Caco-2 (cell line): Measurements from ENCODE around the gene ST6GALNAC5. TPM values are rescaled to one million over a fixed set of nuclear protein-coding genes. Genes with fewer than 3 reads are reported as not detected.

Source experiments
- BruUV-seq: library from RNA; stranded (reverse); fragments of 400-500 nt; replicated peaks from 2 replicates; lab custom pipeline; 2021; lab: Mats Ljungman, UMichigan
- CTCF ChIA-PET: fragments of 300-600 bp; sonication (Branson Sonifier 250); formaldehyde crosslinking; loops from one replicate; lab custom pipeline; 2022; ENCODE audit warnings: antibody characterized with exemption; lab: Charles Lee
- POLR2A ChIA-PET: fragments of 300-600 bp; sonication (Branson Sonifier 250); formaldehyde crosslinking; loops from one replicate; lab custom pipeline; 2022; ENCODE audit warnings: antibody characterized with exemption; lab: Charles Lee
- DNase-seq, 2 experiments: peaks; one replicate each; pipeline versions ENCODE4 v3.0.0 to v3.0.0-alpha.2; 2020 to 2022
- H3K27me3 ChIP-seq: replicated peaks from 2 replicates; pipeline ENCODE4 v1.6.0; 2011; ENCODE audit warnings: low read length; ENCODE audit not compliant: control insufficient read depth, insufficient read depth
- H3K36me3 ChIP-seq: 2 replicates; pipeline ENCODE4 v1.5.1; 2011; ENCODE audit warnings: low read length; ENCODE audit not compliant: control insufficient read depth, insufficient read depth
- H3K4me1 ChIP-seq: fragments of 250-450 bp; sonication (Bioruptor Pico); 2 replicates; pipeline ENCODE4 v1.5.1; 2020; ENCODE audit warnings: mild to moderate bottlenecking
- H3K4me3 ChIP-seq: 2 replicates; pipeline ENCODE4 v1.5.1; 2011; ENCODE audit warnings: low read depth, mild to moderate bottlenecking, control low read depth, low read length
- H3K9me3 ChIP-seq: fragments of 250-450 bp; sonication (Bioruptor Pico); 2 replicates; pipeline ENCODE4 v1.5.1; 2020; ENCODE audit warnings: mild to moderate bottlenecking, moderate library complexity
- H3K27ac Mint-ChIP-seq: one replicate; pipeline ENCODE4 v1.8.0; 2022; ENCODE audit warnings: mixed read lengths; ENCODE audit not compliant: unreplicated experiment
- H3K27me3 Mint-ChIP-seq: one replicate; pipeline ENCODE4 v1.8.0; 2022; ENCODE audit warnings: mixed read lengths; ENCODE audit not compliant: insufficient read depth, unreplicated experiment
- H3K36me3 Mint-ChIP-seq: one replicate; pipeline ENCODE4 v1.8.0; 2022; ENCODE audit warnings: mild to moderate bottlenecking, mixed read lengths; ENCODE audit not compliant: insufficient read depth, unreplicated experiment
- H3K4me1 Mint-ChIP-seq: one replicate; pipeline ENCODE4 v1.8.0; 2022; ENCODE audit warnings: low read depth, mixed read lengths; ENCODE audit not compliant: unreplicated experiment
- H3K4me3 Mint-ChIP-seq: one replicate; pipeline ENCODE4 v1.8.0; 2022; ENCODE audit warnings: mild to moderate bottlenecking, moderate library complexity, mixed read lengths; ENCODE audit not compliant: unreplicated experiment
- H3K9me3 Mint-ChIP-seq: one replicate; pipeline ENCODE4 v1.8.0; 2022; ENCODE audit warnings: mixed read lengths; ENCODE audit not compliant: unreplicated experiment
- CTCF ChIP-seq, 2 experiments: fragments of 200-600 bp in 1 of 2; IDR thresholded peaks; 1 replicate in 1 of 2; 2 replicates in 1 of 2; pipeline versions ENCODE4 v1.5.1 to v1.8.0; 2011 to 2022; ENCODE audit warnings: antibody characterized with exemption in 1 of 2, control low read depth in 1 of 2, inconsistent platforms in 1 of 2, low read depth in 1 of 2, low read length in 1 of 2, mild to moderate bottlenecking in 1 of 2, moderate library complexity in 1 of 2; ENCODE audit not compliant: insufficient read depth in 1 of 2, severe bottlenecking in 1 of 2, unreplicated experiment in 1 of 2
- intact Hi-C: fragments of 100-400 bp; cut with micrococcal nuclease; formaldehyde crosslinking; loops from one replicate; pipeline ENCODE4 v1.10.0; 2022; ENCODE audit not compliant: unreplicated experiment
- total RNA-seq: library from RNA; stranded (reverse); gene quantifications from 2 replicates; pipeline ENCODE4 v1.2.3, GENCODE V29; 2022

Gene ST6GALNAC5
- total RNA-seq, 1 experiment from 2014 or later = 0.09 TPM

- H3K4me3 Mint-ChIP-seq = no peak overlapping the region
- H3K27me3 Mint-ChIP-seq = no peaks in the 10 kb centered on the region
- no peaks in the 10 kb centered on the region for H3K36me3 Mint-ChIP-seq
- no peak for DNase-seq
- no peak for TF ChIP-seq CTCF (IDR thresholded peaks at IDR 0.05; ENCODE audit: insufficient read depth in 1 of 2, low read depth in 1 of 2, low read length in 1 of 2, severe bottlenecking in 1 of 2, unreplicated experiment in 1 of 2)
- H3K4me1 ChIP-seq = no peaks in the 10 kb centered on the region
- BruUV-seq = no TSS peak
- no peaks in the 10 kb centered on the region for H3K27me3 ChIP-seq
- intact Hi-C loops = no loop called here
- no peaks in the 10 kb centered on the region for H3K36me3 ChIP-seq
- ChIA-PET POLR2A (no interaction called here), CTCF (no interaction called here)
- H3K4me3 ChIP-seq = no peak overlapping the region
- no peak overlapping the region for H3K27ac Mint-ChIP-seq
- H3K4me1 Mint-ChIP-seq = no peaks in the 10 kb centered on the region
- H3K9me3 ChIP-seq = no peaks in the 10 kb centered on the region
- no peaks in the 10 kb centered on the region for H3K9me3 Mint-ChIP-seq
These were observed 131.4 kb downstream of the ST6GALNAC5 start for GRCh38 chr1:76998582-76999223.

GRCh38 chr1:77007675-77008074 is 140.4 kb downstream of the ST6GALNAC5 start:
- TF ChIP-seq CTCF (IDR thresholded peaks at IDR 0.05; ENCODE audit: insufficient read depth in 1 of 2, low read depth in 1 of 2, low read length in 1 of 2, severe bottlenecking in 1 of 2, unreplicated experiment in 1 of 2) = no peak
- Histone ChIP-seq H3K27me3 (no peaks in the 10 kb centered on the region), H3K4me1 (no peaks in the 10 kb centered on the region), H3K9me3 (no peaks in the 10 kb centered on the region), H3K4me3 (no peak overlapping the region), H3K36me3 (no peaks in the 10 kb centered on the region)
- no TSS peak for BruUV-seq
- no peaks in the 10 kb centered on the region for H3K27me3 Mint-ChIP-seq
- ChIA-PET CTCF (no interaction called here), POLR2A (no interaction called here)
- intact Hi-C loops = no loop called here
- DNase-seq = no peak
- no peak overlapping the region for H3K27ac Mint-ChIP-seq
- no peak overlapping the region for H3K4me3 Mint-ChIP-seq
- no peaks in the 10 kb centered on the region for H3K9me3 Mint-ChIP-seq
- no peaks in the 10 kb centered on the region for H3K36me3 Mint-ChIP-seq
- no peaks in the 10 kb centered on the region for H3K4me1 Mint-ChIP-seq

- no peaks in the 10 kb centered on the region for H3K4me1 Mint-ChIP-seq
- H3K27ac Mint-ChIP-seq = no peak overlapping the region
- Histone ChIP-seq H3K36me3 (no peaks in the 10 kb centered on the region), H3K4me3 (no peak overlapping the region), H3K27me3 (no peaks in the 10 kb centered on the region; the same call in 1 of the 2 replicates), H3K9me3 (no peaks in the 10 kb centered on the region), H3K4me1 (no peaks in the 10 kb centered on the region)
- peaks cover 4% of the 10 kb centered on the region for H3K27me3 Mint-ChIP-seq
- H3K36me3 Mint-ChIP-seq = no peaks in the 10 kb centered on the region
- DNase-seq = no peak
- no peak for TF ChIP-seq CTCF (IDR thresholded peaks at IDR 0.05; ENCODE audit: insufficient read depth in 1 of 2, low read depth in 1 of 2, low read length in 1 of 2, severe bottlenecking in 1 of 2, unreplicated experiment in 1 of 2)
- H3K9me3 Mint-ChIP-seq = no peaks in the 10 kb centered on the region
- no peak overlapping the region for H3K4me3 Mint-ChIP-seq
- BruUV-seq = no TSS peak
- POLR2A ChIA-PET = no interaction called here
- CTCF ChIA-PET = no interaction called here
- intact Hi-C loops = no loop called here
These were observed 143.7 kb downstream of the ST6GALNAC5 start for GRCh38 chr1:77010937-77011336.
